Fibroblast of lung (primary cell): ENCODE data around the gene GPR108.

ENCODE experiments used
- CTCF ChIP-seq, 2 donors: IDR thresholded peaks in 1 of 2; conservative IDR thresholded peaks in 1 of 2; 1 replicate in 1 of 2; 2 replicates in 1 of 2; pipeline ENCODE4 v1.5.1; 2011 to 2012; ENCODE audit warnings: low read length in 2 of 2, control low read depth in 1 of 2, inconsistent platforms in 1 of 2, low read depth in 1 of 2, mild to moderate bottlenecking in 1 of 2
- EZH2 ChIP-seq: IDR thresholded peaks from 2 replicates; pipeline ENCODE4 v1.5.1; 2012; ENCODE audit warnings: low read length, control low read depth, mild to moderate bottlenecking; ENCODE audit errors: missing control alignments

GRCh38 chr19:6739883-6740588 is 2.7 kb upstream of the GPR108 start:
- TF ChIP-seq CTCF (conservative IDR thresholded peaks at IDR 0.05 in 1 of 2, IDR thresholded peaks at IDR 0.05 in 1 of 2; ENCODE audit: low read depth in 1 of 2, low read length in 2 of 2) = no peak
- no peak for TF ChIP-seq EZH2
